ENCODE measurements around the gene CST7. TPM values are rescaled to one million over a fixed set of nuclear protein-coding genes. Genes with fewer than 3 reads are reported as not detected.
A peak's percentile ranks its signal among the peaks of the same experiment; 100 is the strongest.

The CST7 gene
- total RNA-seq, 1 experiment from 2014 or later = not detected

- Histone ChIP-seq H2AK5ac (ENCODE audit: insufficient read length, low read length) (no peak overlapping the region), H2BK120ac (ENCODE audit: low read depth, low read length, poor library complexity, severe bottlenecking) (no peak overlapping the region), H3K23me2 (ENCODE audit: insufficient read length, low read depth, low read length, poor library complexity, severe bottlenecking) (no peaks in the 10 kb centered on the region), H3K79me2 (ENCODE audit: insufficient read depth, low read length) (no peaks in the 10 kb centered on the region; the same call in 1 of the 2 replicates), H3K56ac (ENCODE audit: insufficient read length, low read depth, low read length) (no peak overlapping the region), H3K27ac (ENCODE audit: insufficient read length, low read depth, low read length) (no peak overlapping the region), H2AFZ (ENCODE audit: low read length) (no peak overlapping the region), H3K4ac (ENCODE audit: low read depth, low read length) (no peak overlapping the region), H3K79me1 (ENCODE audit: insufficient read depth, low read depth, low read length, poor library complexity, severe bottlenecking) (peaks cover 7% of the 10 kb centered on the region), H4K91ac (ENCODE audit: insufficient read length, low read depth, low read length) (no peak overlapping the region), H3T11ph (ENCODE audit: low read length) (no peak overlapping the region), H2BK20ac (ENCODE audit: low read depth, low read length, poor library complexity, severe bottlenecking) (no peak overlapping the region), H3K4me2 (ENCODE audit: insufficient read depth, insufficient read length, low read length) (no peak overlapping the region), H2BK12ac (ENCODE audit: insufficient read length, low read depth, low read length) (no peak overlapping the region), H3K27me3 (ENCODE audit: insufficient read depth, low read length) (no peaks in the 10 kb centered on the region), H3K23ac (ENCODE audit: insufficient read length, low read depth, low read length) (no peak overlapping the region), H3K14ac (ENCODE audit: insufficient read depth, low read length) (no peak overlapping the region), H3K9ac (ENCODE audit: extremely low read depth, insufficient read length, low read length) (no peak overlapping the region), H4K20me1 (ENCODE audit: control insufficient read depth, insufficient read depth, insufficient read length) (no peaks in the 10 kb centered on the region), H2BK5ac (ENCODE audit: insufficient read length, low read length) (no peak overlapping the region), H3K18ac (ENCODE audit: insufficient read length, low read depth, low read length) (no peak overlapping the region), H4K8ac (replicated peaks; ENCODE audit: insufficient read length, low read depth, low read length) (no peak overlapping the region), H3K9me3 (ENCODE audit: control insufficient read depth, low read depth, low read length) (peaks cover 21% of the 10 kb centered on the region), H2BK15ac (ENCODE audit: low read depth, low read length) (no peak overlapping the region), H3K4me1 (ENCODE audit: insufficient read depth, low read length) (no peaks in the 10 kb centered on the region), H4K5ac (ENCODE audit: insufficient read length, low read depth, low read length) (no peak overlapping the region)
- Mint-ChIP-seq H3K4me3 (no peak overlapping the region), H3K36me3 (ENCODE audit: insufficient read depth in 1 of 3, low read depth in 3 of 3) (peaks cover 65 to 74% (median 70%) of the 10 kb centered on the region in 3 experiments), H3K27me3 (ENCODE audit: low read depth) (no peaks in the 10 kb centered on the region; the same call in 1 of the 2 replicates), H3K27ac (no peak overlapping the region), H3K9me3 (peaks cover 15 to 23% of the 10 kb centered on the region in 2 experiments), H3K4me1 (no peaks in the 10 kb centered on the region)
- TF ChIP-seq CTCF (conservative IDR thresholded peaks at IDR 0.05) = no peak
- DNase-seq = peak; percentile 3
- whole genome bisulfite sequencing (ENCODE audit: extremely low coverage, insufficient read length, low lambda C conversion rate) = no CpG with 5 or more reads among the region's 4 CpGs
These were observed 32.2 kb downstream of the CST7 start for GRCh38 chr20:24981282-24981681.
